Mammary epithelial cell (primary cell): ENCODE results near the gene INTS14.

Source experiments
- CTCF ChIP-seq, 2 donors: IDR thresholded peaks in 1 of 2; conservative IDR thresholded peaks in 1 of 2; 2 replicates each; pipeline ENCODE4 v1.5.1; 2011 to 2012; ENCODE audit warnings: inconsistent platforms in 2 of 2, low read length in 2 of 2, mild to moderate bottlenecking in 2 of 2, control low read depth in 1 of 2, low read depth in 1 of 2; ENCODE audit not compliant: insufficient read depth in 1 of 2; ENCODE audit errors: extremely low read depth in 1 of 2
- EZH2 ChIP-seq: IDR thresholded peaks from 2 replicates; pipeline ENCODE4 v1.6.1; 2012; ENCODE audit warnings: low read length, inconsistent platforms, borderline replicate concordance

DNA sequence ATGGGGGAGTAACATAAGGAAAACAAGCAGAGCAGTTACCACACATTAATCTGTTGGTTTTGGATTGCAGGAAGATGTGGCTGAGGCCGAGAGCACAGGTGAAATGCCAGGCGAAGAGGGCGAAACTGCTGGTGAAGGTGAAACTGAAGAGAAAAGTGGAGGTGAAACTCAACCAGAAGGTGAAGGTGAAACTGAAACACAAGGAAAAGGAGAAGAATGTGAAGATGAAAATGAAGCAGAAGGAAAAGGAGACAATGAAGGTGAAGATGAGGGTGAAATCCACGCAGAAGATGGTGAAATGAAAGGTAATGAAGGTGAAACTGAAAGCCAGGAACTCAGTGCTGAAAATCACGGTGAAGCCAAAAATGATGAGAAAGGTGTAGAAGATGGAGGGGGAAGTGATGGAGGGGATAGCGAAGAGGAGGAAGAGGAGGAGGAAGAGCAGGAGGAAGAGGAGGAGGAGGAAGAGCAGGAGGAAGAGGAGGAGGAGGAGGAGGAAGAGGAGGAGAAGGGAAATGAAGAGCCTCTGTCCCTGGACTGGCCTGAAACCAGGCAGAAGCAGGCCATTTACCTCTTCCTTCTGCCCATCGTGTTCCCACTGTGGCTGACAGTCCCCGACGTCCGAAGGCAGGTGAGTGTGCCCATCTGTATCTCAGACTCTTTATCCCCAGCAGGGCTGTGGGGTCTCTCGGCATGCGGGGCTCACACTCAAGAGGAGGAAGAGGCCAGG is 39.5 kb upstream of the INTS14 start:
- TF ChIP-seq CTCF (conservative IDR thresholded peaks at IDR 0.05 in 1 of 2, IDR thresholded peaks at IDR 0.05 in 1 of 2; ENCODE audit: extremely low read depth in 1 of 2, insufficient read depth in 1 of 2, low read depth in 1 of 2, low read length in 2 of 2): no peak
- TF ChIP-seq EZH2: no peak
